Progenitor cell of endocrine pancreas (in vitro differentiated cells): Measurements from ENCODE around the gene ARSB. TPM values are rescaled to one million over a fixed set of nuclear protein-coding genes. Genes with fewer than 3 reads are reported as not detected.

Experiments
- DNase-seq: peaks from one replicate; pipeline ENCODE4 v3.0.0; 2021; ENCODE audit warnings: low spot score; ENCODE audit not compliant: unreplicated experiment
- H3K27ac Mint-ChIP-seq: 2 replicates; pipeline ENCODE4 v1.8.0; 2021; ENCODE audit warnings: mild to moderate bottlenecking, moderate library complexity, mixed read lengths
- H3K27me3 Mint-ChIP-seq: 2 replicates; pipeline ENCODE4 v1.8.0; 2021; ENCODE audit warnings: mixed read lengths
- H3K36me3 Mint-ChIP-seq: 2 replicates; pipeline ENCODE4 v1.8.0; 2022; ENCODE audit warnings: mixed read lengths; ENCODE audit not compliant: insufficient read depth
- H3K4me1 Mint-ChIP-seq: 2 replicates; pipeline ENCODE4 v1.8.0; 2021; ENCODE audit warnings: low read depth, mixed read lengths
- H3K4me3 Mint-ChIP-seq: 2 replicates; pipeline ENCODE4 v1.8.0; 2021; ENCODE audit warnings: low read depth, mild to moderate bottlenecking, moderate library complexity, mixed read lengths
- H3K9me3 Mint-ChIP-seq: 2 replicates; pipeline ENCODE4 v1.8.0; 2021; ENCODE audit warnings: low read depth, mixed read lengths
- total RNA-seq: library from RNA; stranded (reverse); gene quantifications from 2 replicates; pipeline ENCODE4 v1.2.1, GENCODE V29; 2021
- TF ChIP-seq, protein P1 (sequence below): fragments of 200-600 bp; sonication (generic); IDR thresholded peaks from one replicate; pipeline ENCODE4 v1.5.0; 2021; ENCODE audit warnings: antibody characterized with exemption, mild to moderate bottlenecking; ENCODE audit not compliant: unreplicated experiment

ARSB gene
- total RNA-seq, 1 donor from 2014 or later, result 17.7 TPM

- Mint-ChIP-seq H3K4me3 (no peak overlapping the region), H3K9me3 (no peaks in the 10 kb centered on the region), H3K4me1 (no peaks in the 10 kb centered on the region), H3K36me3 (no peaks in the 10 kb centered on the region), H3K27ac (no peak overlapping the region), H3K27me3 (no peaks in the 10 kb centered on the region)
- no peak for DNase-seq
- TF ChIP-seq, protein P1, sequence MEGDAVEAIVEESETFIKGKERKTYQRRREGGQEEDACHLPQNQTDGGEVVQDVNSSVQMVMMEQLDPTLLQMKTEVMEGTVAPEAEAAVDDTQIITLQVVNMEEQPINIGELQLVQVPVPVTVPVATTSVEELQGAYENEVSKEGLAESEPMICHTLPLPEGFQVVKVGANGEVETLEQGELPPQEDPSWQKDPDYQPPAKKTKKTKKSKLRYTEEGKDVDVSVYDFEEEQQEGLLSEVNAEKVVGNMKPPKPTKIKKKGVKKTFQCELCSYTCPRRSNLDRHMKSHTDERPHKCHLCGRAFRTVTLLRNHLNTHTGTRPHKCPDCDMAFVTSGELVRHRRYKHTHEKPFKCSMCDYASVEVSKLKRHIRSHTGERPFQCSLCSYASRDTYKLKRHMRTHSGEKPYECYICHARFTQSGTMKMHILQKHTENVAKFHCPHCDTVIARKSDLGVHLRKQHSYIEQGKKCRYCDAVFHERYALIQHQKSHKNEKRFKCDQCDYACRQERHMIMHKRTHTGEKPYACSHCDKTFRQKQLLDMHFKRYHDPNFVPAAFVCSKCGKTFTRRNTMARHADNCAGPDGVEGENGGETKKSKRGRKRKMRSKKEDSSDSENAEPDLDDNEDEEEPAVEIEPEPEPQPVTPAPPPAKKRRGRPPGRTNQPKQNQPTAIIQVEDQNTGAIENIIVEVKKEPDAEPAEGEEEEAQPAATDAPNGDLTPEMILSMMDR, result no peak
Observed at GRCh38 chr5:78838753-78839152, 146.4 kb downstream of the ARSB start.

- H3K27ac Mint-ChIP-seq, result no peak overlapping the region
Observed at GRCh38 chr5:78837836-78838235, 147.3 kb downstream of the ARSB start.

DNA sequence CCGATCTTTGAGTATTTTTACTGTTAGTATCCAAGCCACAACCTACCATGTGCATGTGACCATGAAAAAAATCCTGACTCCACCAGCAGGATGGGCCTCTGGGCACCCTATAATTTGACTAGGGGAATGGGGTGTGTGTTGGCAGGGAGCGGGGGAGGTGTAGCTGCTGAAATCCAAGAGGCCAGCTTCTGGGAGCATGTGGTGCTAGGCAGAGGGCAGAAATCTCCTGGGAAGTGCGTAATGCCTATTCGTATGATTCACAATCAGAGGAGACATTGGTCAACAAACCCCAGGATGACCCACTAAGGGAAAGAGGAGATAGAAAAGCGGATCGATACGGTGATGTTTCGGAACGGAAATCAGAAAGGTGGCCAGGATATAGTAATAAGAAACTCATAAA, 149.9 kb downstream of the ARSB start:
- peaks cover 13% of the 10 kb centered on the region for H3K27me3 Mint-ChIP-seq
- H3K36me3 Mint-ChIP-seq, result no peaks in the 10 kb centered on the region
- TF ChIP-seq, protein P1, result no peak
- H3K27ac Mint-ChIP-seq, result no peak overlapping the region
- H3K9me3 Mint-ChIP-seq, result no peaks in the 10 kb centered on the region
- H3K4me3 Mint-ChIP-seq, result no peak overlapping the region
- DNase-seq, result no peak
- no peaks in the 10 kb centered on the region for H3K4me1 Mint-ChIP-seq

More at GRCh38 chr5:78837836-78838235, 147.3 kb downstream of the ARSB start:
- Mint-ChIP-seq H3K4me1 (no peaks in the 10 kb centered on the region), H3K9me3 (no peaks in the 10 kb centered on the region), H3K36me3 (no peaks in the 10 kb centered on the region), H3K27me3 (peaks cover 5% of the 10 kb centered on the region), H3K4me3 (no peak overlapping the region)
- TF ChIP-seq, protein P1, result no peak
- no peak for DNase-seq

- H3K4me3 Mint-ChIP-seq, result no peak overlapping the region
- H3K27ac Mint-ChIP-seq, result no peak overlapping the region
- H3K9me3 Mint-ChIP-seq, result peaks cover 4% of the 10 kb centered on the region
- H3K4me1 Mint-ChIP-seq, result peaks cover 2% of the 10 kb centered on the region
- H3K27me3 Mint-ChIP-seq, result peaks cover 18% of the 10 kb centered on the region
- TF ChIP-seq, protein P1, result no peak
- no peak for DNase-seq
- peaks cover 5% of the 10 kb centered on the region for H3K36me3 Mint-ChIP-seq
Observed at GRCh38 chr5:78833284-78833683, 151.8 kb downstream of the ARSB start.

DNA sequence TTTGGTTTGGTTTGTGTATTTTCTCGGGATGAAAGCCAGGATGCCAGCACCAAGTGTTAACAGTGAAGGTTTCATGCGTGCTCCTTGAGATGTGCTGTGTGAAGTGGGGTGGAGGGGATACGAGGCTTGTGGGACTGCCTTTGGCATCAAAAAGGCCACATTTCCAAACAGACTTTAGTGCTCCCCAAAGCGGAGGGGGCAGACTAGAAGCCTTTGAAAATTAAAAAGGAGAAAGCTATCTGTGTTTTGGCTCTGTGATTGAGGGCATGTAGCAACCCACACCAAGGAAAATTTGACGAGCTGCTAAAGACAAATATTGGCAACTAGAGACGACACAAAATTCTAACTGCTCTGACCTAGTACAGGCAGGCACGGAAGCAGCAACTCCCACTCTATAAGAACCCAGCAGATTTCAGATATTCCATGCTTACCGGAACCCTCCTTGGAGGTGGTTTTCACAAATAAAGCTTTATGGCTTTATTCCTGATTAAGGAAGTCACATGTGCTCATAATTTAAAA, 154.5 kb downstream of the ARSB start:
- peaks cover 6% of the 10 kb centered on the region for H3K36me3 Mint-ChIP-seq
- peaks cover 4% of the 10 kb centered on the region for H3K9me3 Mint-ChIP-seq
- no peak overlapping the region for H3K27ac Mint-ChIP-seq
- DNase-seq, result no peak
- peaks cover 19% of the 10 kb centered on the region for H3K27me3 Mint-ChIP-seq
- H3K4me1 Mint-ChIP-seq, result peaks cover 3% of the 10 kb centered on the region
- TF ChIP-seq, protein P1, result no peak
- no peak overlapping the region for H3K4me3 Mint-ChIP-seq
